GM23338 (cell line): Measurements from ENCODE around the gene TEX14. TPM values are rescaled to one million over a fixed set of nuclear protein-coding genes. Genes with fewer than 3 reads are reported as not detected.

Source experiments
- ATAC-seq: fragments of 200-7000 bp; cut with Tn5 transposase; 3 replicates; pipeline ENCODE4 v1.9.1; 2020
- DNase-seq: peaks from one replicate; pipeline ENCODE4 v3.0.0-alpha.2; 2015; ENCODE audit warnings: low spot score
- H2AFZ ChIP-seq: fragments of 200-600 bp; sonication (generic); 2 replicates; pipeline ENCODE4 v1.8.0; 2016; ENCODE audit warnings: antibody characterized with exemption, mild to moderate bottlenecking, moderate library complexity
- H3F3A ChIP-seq: fragments of 200-600 bp; sonication (generic); replicated peaks from 2 replicates; pipeline ENCODE4 v1.8.0; 2017; ENCODE audit warnings: antibody characterized with exemption, mixed run types, low read depth
- H3K27ac ChIP-seq: fragments of 200-600 bp; sonication (generic); 2 replicates; pipeline ENCODE4 v1.6.1; 2016; ENCODE audit warnings: low read depth
- H3K27me3 ChIP-seq: fragments of 200-600 bp; sonication (generic); 2 replicates; pipeline ENCODE4 v1.8.0; 2016; ENCODE audit warnings: mild to moderate bottlenecking, mixed run types, moderate library complexity; ENCODE audit not compliant: insufficient read depth
- H3K36me3 ChIP-seq: fragments of 200-600 bp; sonication (generic); 2 replicates; pipeline ENCODE4 v1.8.0; 2016; ENCODE audit warnings: mild to moderate bottlenecking; ENCODE audit not compliant: insufficient read depth
- H3K4me1 ChIP-seq: fragments of 200-600 bp; sonication (generic); 2 replicates; pipeline ENCODE4 v1.8.0; 2016; ENCODE audit warnings: mild to moderate bottlenecking, moderate library complexity; ENCODE audit not compliant: insufficient read depth
- H3K4me2 ChIP-seq: fragments of 200-600 bp; sonication (generic); 2 replicates; pipeline ENCODE4 v1.7.1; 2017; ENCODE audit warnings: mixed run types
- H3K4me3 ChIP-seq: fragments of 200-600 bp; sonication (generic); 2 replicates; pipeline ENCODE4 v1.6.1; 2016; ENCODE audit warnings: mixed run types
- H3K79me2 ChIP-seq: fragments of 200-600 bp; sonication (generic); replicated peaks from 2 replicates; pipeline ENCODE4 v1.8.0; 2017; ENCODE audit warnings: mild to moderate bottlenecking; ENCODE audit not compliant: insufficient read depth
- H3K9me2 ChIP-seq: fragments of 200-600 bp; sonication (generic); 2 replicates; pipeline ENCODE4 v1.8.0; 2017; ENCODE audit not compliant: insufficient read depth
- H4K20me1 ChIP-seq: fragments of 200-600 bp; sonication (generic); replicated peaks from 2 replicates; pipeline ENCODE4 v1.8.0; 2017; ENCODE audit warnings: mild to moderate bottlenecking; ENCODE audit not compliant: insufficient read depth
- H3K27ac Mint-ChIP-seq: 2 replicates; pipeline ENCODE4 v1.8.0; 2020; ENCODE audit warnings: inconsistent platforms, mild to moderate bottlenecking, moderate library complexity, mixed read lengths
- H3K27me3 Mint-ChIP-seq: 3 replicates; pipeline ENCODE4 v1.8.0; 2022; ENCODE audit warnings: low read depth, mild to moderate bottlenecking, moderate library complexity, mixed read lengths, inconsistent platforms; ENCODE audit not compliant: insufficient read depth, poor library complexity
- H3K36me3 Mint-ChIP-seq: 3 replicates; pipeline ENCODE4 v1.8.0; 2021; ENCODE audit warnings: low read depth, mild to moderate bottlenecking, inconsistent platforms, moderate library complexity, mixed read lengths
- H3K4me1 Mint-ChIP-seq: 3 replicates; pipeline ENCODE4 v1.8.0; 2020; ENCODE audit warnings: mild to moderate bottlenecking, inconsistent platforms, mixed read lengths
- H3K4me3 Mint-ChIP-seq: 3 replicates; pipeline ENCODE4 v1.8.0; 2021; ENCODE audit warnings: moderate library complexity, mild to moderate bottlenecking, inconsistent platforms, mixed read lengths
- H3K9me3 Mint-ChIP-seq: 3 replicates; pipeline ENCODE4 v1.8.0; 2020; ENCODE audit warnings: moderate library complexity, mild to moderate bottlenecking, inconsistent platforms, mixed read lengths
- CREB1 ChIP-seq: fragments of 250-450 bp; sonication (Bioruptor Pico); IDR thresholded peaks from 2 replicates; pipeline ENCODE4 v1.5.0; 2020; ENCODE audit warnings: low read depth, mild to moderate bottlenecking, moderate library complexity
- EZH2 ChIP-seq: fragments of 200-600 bp; sonication (generic); IDR thresholded peaks from one replicate; pipeline ENCODE4 v1.8.0; 2017; ENCODE audit warnings: antibody characterized with exemption, mild to moderate bottlenecking, low read depth; ENCODE audit not compliant: unreplicated experiment
- EZH2phosphoT487 ChIP-seq: fragments of 200-600 bp; sonication (generic); IDR thresholded peaks from one replicate; pipeline ENCODE4 v1.8.1; 2018; ENCODE audit warnings: antibody characterized with exemption; ENCODE audit not compliant: unreplicated experiment
- JUNB ChIP-seq: IDR thresholded peaks from one replicate; pipeline ENCODE4 v1.6.1; 2016; ENCODE audit warnings: antibody characterized with exemption; ENCODE audit not compliant: unreplicated experiment
- POLR2AphosphoS5 ChIP-seq: IDR thresholded peaks from 2 replicates; pipeline ENCODE4 v1.6.1; 2016; ENCODE audit warnings: antibody characterized with exemption, low read depth
- STAT1 ChIP-seq: IDR thresholded peaks from one replicate; pipeline ENCODE4 v1.6.1; 2016; ENCODE audit warnings: antibody characterized with exemption; ENCODE audit not compliant: unreplicated experiment
- ZNF114 ChIP-seq: fragments of 250-450 bp; sonication (Bioruptor Pico); IDR thresholded peaks from 2 replicates; pipeline ENCODE4 v1.5.0; 2020; ENCODE audit warnings: mild to moderate bottlenecking, moderate library complexity
- polyA plus RNA-seq: library from polyadenylated mRNA; unstranded; fragments of >200 nt; fragmentation: Nextera tagmentation; extraction: Ambion mirVana; gene quantifications from 2 replicates; pipeline ENCODE4 v1.2.1, GENCODE V29; 2016
- total RNA-seq: library from RNA; depleted of rRNA; stranded (reverse); fragments of >200 nt; shearing (Covaris generic); gene quantifications from 2 replicates; pipeline ENCODE4 v1.2.3, GENCODE V29; 2014
- TF ChIP-seq, protein P1 (sequence below): IDR thresholded peaks from one replicate; pipeline ENCODE4 v1.6.1; 2018; ENCODE audit warnings: antibody characterized with exemption; ENCODE audit not compliant: unreplicated experiment
- TF ChIP-seq, protein P2 (sequence below): IDR thresholded peaks from 2 replicates; pipeline ENCODE4 v1.6.1; 2016; ENCODE audit warnings: antibody characterized with exemption
- TF ChIP-seq, protein P3 (sequence below), 2 experiments: fragments of 200-600 bp in 1 of 2; sonication (generic) in 1 of 2; conservative IDR thresholded peaks; 2 replicates each; pipeline versions ENCODE4 v1.5.1 to v1.6.1; 2016 to 2017; ENCODE audit warnings: antibody characterized with exemption in 2 of 2, low read depth in 2 of 2, mild to moderate bottlenecking in 2 of 2, moderate library complexity in 1 of 2

The TEX14 gene
- total and polyA plus RNA-seq, 2 experiments from 2014 or later, result 0.80 to 2.6 TPM

DNA sequence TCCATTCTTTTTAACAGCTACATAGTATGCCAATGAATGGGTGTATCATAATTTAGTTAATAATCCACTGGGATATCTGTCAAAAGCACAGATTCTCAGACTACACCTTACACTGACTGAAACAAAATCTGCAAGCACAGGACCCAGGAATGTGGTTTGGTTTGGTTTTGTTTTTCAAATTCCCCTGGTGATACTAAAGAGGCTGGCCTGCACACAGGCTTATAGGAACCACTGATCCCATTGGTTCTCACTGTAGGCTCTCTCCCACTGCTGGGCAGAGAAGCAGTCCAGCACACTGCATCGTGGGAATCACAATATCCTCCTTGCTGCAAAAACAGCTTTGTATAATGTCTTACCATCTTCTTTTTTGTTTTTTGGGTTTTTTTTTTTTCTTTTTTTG is 67.1 kb downstream of the TEX14 start (continued):
- TF ChIP-seq, protein P1, sequence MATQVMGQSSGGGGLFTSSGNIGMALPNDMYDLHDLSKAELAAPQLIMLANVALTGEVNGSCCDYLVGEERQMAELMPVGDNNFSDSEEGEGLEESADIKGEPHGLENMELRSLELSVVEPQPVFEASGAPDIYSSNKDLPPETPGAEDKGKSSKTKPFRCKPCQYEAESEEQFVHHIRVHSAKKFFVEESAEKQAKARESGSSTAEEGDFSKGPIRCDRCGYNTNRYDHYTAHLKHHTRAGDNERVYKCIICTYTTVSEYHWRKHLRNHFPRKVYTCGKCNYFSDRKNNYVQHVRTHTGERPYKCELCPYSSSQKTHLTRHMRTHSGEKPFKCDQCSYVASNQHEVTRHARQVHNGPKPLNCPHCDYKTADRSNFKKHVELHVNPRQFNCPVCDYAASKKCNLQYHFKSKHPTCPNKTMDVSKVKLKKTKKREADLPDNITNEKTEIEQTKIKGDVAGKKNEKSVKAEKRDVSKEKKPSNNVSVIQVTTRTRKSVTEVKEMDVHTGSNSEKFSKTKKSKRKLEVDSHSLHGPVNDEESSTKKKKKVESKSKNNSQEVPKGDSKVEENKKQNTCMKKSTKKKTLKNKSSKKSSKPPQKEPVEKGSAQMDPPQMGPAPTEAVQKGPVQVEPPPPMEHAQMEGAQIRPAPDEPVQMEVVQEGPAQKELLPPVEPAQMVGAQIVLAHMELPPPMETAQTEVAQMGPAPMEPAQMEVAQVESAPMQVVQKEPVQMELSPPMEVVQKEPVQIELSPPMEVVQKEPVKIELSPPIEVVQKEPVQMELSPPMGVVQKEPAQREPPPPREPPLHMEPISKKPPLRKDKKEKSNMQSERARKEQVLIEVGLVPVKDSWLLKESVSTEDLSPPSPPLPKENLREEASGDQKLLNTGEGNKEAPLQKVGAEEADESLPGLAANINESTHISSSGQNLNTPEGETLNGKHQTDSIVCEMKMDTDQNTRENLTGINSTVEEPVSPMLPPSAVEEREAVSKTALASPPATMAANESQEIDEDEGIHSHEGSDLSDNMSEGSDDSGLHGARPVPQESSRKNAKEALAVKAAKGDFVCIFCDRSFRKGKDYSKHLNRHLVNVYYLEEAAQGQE, result no peak
- TF ChIP-seq CREB1 (CRISPR knock-in tag), result no peak
- TF ChIP-seq, protein P2, sequence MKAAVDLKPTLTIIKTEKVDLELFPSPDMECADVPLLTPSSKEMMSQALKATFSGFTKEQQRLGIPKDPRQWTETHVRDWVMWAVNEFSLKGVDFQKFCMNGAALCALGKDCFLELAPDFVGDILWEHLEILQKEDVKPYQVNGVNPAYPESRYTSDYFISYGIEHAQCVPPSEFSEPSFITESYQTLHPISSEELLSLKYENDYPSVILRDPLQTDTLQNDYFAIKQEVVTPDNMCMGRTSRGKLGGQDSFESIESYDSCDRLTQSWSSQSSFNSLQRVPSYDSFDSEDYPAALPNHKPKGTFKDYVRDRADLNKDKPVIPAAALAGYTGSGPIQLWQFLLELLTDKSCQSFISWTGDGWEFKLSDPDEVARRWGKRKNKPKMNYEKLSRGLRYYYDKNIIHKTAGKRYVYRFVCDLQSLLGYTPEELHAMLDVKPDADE, result no peak

DNA sequence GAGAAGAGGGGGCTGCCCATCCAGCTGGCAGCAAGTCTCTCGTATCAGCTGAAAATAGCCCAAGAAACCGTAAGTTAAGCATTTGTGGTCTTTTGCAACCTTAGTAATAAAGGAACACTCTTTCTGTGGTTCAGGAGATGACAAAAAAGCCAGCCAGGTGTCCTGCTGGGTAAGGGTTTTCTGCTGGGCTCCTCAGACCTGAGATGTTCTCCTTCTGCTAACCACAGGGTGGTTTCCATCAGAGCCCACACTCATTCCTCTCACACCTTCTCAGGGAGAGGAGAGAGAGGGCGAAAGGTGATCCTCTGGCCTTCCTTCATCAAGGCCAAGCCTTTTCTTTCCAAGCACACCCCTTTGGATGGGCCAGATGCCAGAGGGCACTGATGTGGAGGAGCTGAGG is 70.7 kb downstream of the TEX14 start:
- Histone ChIP-seq H3K36me3 (no peaks in the 10 kb centered on the region), H2AFZ (no peak overlapping the region), H4K20me1 (no peaks in the 10 kb centered on the region), H3K4me1 (no peaks in the 10 kb centered on the region), H3K79me2 (no peaks in the 10 kb centered on the region), H3K4me3 (no peak overlapping the region), H3K9me2 (no peaks in the 10 kb centered on the region), H3F3A (no peaks in the 10 kb centered on the region), H3K4me2 (no peak overlapping the region), H3K27ac (no peak overlapping the region), H3K27me3 (no peaks in the 10 kb centered on the region)
- H3K27ac Mint-ChIP-seq, result no peak overlapping the region
- TF ChIP-seq, protein P3, sequence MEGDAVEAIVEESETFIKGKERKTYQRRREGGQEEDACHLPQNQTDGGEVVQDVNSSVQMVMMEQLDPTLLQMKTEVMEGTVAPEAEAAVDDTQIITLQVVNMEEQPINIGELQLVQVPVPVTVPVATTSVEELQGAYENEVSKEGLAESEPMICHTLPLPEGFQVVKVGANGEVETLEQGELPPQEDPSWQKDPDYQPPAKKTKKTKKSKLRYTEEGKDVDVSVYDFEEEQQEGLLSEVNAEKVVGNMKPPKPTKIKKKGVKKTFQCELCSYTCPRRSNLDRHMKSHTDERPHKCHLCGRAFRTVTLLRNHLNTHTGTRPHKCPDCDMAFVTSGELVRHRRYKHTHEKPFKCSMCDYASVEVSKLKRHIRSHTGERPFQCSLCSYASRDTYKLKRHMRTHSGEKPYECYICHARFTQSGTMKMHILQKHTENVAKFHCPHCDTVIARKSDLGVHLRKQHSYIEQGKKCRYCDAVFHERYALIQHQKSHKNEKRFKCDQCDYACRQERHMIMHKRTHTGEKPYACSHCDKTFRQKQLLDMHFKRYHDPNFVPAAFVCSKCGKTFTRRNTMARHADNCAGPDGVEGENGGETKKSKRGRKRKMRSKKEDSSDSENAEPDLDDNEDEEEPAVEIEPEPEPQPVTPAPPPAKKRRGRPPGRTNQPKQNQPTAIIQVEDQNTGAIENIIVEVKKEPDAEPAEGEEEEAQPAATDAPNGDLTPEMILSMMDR (conservative IDR thresholded peaks at IDR 0.05; ENCODE audit: low read depth in 2 of 2), result no peak
- TF ChIP-seq ZNF114 (CRISPR knock-in tag), result no peak
- no peak for TF ChIP-seq POLR2AphosphoS5
- H3K4me1 Mint-ChIP-seq, result no peaks in the 10 kb centered on the region; the same call in 2 of the 3 replicates
- DNase-seq, result no peak
- no peaks in the 10 kb centered on the region for H3K9me3 Mint-ChIP-seq
- ATAC-seq, result no peak
- H3K36me3 Mint-ChIP-seq, result no peaks in the 10 kb centered on the region
- peaks cover 3% of the 10 kb centered on the region for H3K27me3 Mint-ChIP-seq
- no peak overlapping the region for H3K4me3 Mint-ChIP-seq

DNA sequence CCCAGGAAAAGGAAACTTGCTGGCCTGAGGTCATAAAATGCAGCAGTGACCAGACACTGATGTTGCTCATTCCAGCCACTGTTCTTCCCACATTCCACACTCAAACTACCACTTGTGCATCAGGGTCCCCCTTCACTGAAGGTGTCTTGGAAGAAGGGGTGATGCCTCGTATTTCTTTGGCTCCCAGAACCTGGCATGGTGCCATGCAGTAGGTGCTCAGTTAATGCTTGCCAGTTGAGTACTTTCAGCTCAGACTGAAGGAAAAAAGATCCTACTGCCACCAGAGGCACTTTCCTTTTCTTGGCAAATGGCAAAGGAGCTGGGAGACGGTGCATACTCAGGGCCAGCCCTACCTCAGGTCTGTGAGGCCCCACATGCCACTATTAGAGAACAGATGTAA is 73.5 kb downstream of the TEX14 start:
- Mint-ChIP-seq H3K27ac (no peak overlapping the region), H3K36me3 (no peaks in the 10 kb centered on the region), H3K27me3 (peaks cover 3% of the 10 kb centered on the region), H3K4me1 (peaks cover 11% of the 10 kb centered on the region), H3K4me3 (no peak overlapping the region), H3K9me3 (no peaks in the 10 kb centered on the region)
- Histone ChIP-seq H4K20me1 (no peaks in the 10 kb centered on the region), H3F3A (no peaks in the 10 kb centered on the region), H3K4me3 (no peak overlapping the region), H3K4me2 (no peak overlapping the region), H3K79me2 (no peaks in the 10 kb centered on the region), H3K27me3 (no peaks in the 10 kb centered on the region), H2AFZ (no peak overlapping the region), H3K27ac (no peak overlapping the region), H3K4me1 (no peaks in the 10 kb centered on the region), H3K9me2 (no peaks in the 10 kb centered on the region), H3K36me3 (no peaks in the 10 kb centered on the region)
- no peak for DNase-seq
- no peak for ATAC-seq
- TF ChIP-seq, protein P3 (conservative IDR thresholded peaks at IDR 0.05; ENCODE audit: low read depth in 2 of 2), result no peak
- TF ChIP-seq POLR2AphosphoS5 (no peak), JUNB (no peak), ZNF114 (CRISPR knock-in tag) (no peak), EZH2phosphoT487 (no peak), EZH2 (no peak), CREB1 (CRISPR knock-in tag) (no peak), STAT1 (no peak)
- TF ChIP-seq, protein P1, result no peak
